ENCODE results near the gene ME2.

DNA sequence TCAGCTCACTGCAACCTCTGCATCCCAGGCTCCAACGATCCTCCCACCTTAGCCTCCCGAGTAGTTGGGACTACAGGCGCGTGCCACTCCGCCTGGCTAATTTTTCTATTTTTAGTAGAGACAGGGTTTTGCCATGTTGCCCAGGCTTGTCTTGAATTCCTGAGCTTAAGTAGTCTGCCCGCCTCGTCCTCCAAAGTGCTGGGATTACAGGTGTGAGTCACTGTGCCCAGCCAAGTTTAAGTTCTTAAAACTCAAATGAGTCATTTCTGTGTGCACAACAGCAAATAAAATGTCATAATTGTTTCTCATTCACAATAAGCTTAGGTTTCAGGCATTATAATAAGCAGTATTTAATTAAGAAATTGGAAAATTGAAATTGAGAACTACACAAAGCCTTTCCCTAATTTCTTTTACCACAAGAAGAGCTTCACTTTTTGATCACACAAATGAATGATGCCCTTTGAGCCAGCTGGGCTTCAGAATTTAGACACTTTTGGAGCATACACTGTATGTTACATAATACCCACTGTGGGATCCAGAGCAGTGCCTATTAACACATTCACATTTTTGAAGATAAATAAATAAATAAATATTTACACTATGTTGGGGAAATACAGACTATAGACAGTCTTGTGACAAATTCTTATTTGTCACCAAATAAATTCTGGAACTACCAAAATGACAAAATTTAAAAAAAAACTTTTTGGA, 8.6 kb upstream of the ME2 start:
- TF ChIP-seq POLR2A (IDR thresholded peaks at IDR 0.05; ENCODE audit: low read length), result no peak
- TF ChIP-seq GATA1 (IDR thresholded peaks at IDR 0.05; ENCODE audit: low read depth, low read length), result no peak

Data from erythroblast (primary cell).